ENCODE results near the gene ARID2. TPM values are rescaled to one million over a fixed set of nuclear protein-coding genes. Genes with fewer than 3 reads are reported as not detected.

Gene ARID2
- total RNA-seq, 1 donor from 2014 or later, result 57.2 TPM

DNA sequence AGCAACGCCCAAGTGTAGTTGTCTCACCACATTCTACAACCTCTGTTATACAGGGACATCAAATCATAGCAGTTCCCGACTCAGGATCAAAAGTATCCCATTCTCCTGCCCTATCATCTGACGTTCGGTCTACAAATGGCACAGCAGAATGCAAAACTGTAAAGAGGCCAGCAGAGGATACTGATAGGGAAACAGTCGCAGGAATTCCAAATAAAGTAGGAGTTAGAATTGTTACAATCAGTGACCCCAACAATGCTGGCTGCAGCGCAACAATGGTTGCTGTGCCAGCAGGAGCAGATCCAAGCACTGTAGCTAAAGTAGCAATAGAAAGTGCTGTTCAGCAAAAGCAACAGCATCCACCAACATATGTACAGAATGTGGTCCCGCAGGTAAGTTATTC lies 123.0 kb downstream of the ARID2 start:
- intact Hi-C loops (cut with micrococcal nuclease), result no loop called here

DNA sequence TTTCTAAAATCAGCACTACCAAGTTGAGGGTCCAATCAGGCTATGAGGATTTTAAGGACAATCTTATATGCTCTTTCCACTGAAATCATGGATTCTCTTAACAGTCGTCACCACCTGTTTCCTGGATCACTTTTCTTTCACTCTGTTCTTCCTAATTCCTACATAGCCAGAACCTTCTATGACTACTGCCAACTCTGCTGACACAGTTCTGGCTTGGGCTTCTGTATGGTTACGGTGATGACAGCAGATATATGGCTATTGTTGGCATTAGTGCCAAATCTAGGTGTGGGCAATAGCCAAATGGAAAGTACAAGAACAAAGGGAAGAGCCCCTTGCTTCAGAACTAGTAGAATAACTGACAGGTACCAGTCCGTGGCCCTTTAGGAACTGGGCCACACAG lies 124.0 kb downstream of the ARID2 start:
- intact Hi-C loops (cut with micrococcal nuclease), result no loop called here

GRCh38 chr12:45863332-45863731 lies 133.8 kb downstream of the ARID2 start:
- intact Hi-C loops (cut with micrococcal nuclease), result no loop called here

GRCh38 chr12:45866299-45866698 lies 136.8 kb downstream of the ARID2 start:
- intact Hi-C loops (cut with micrococcal nuclease), result no loop called here

DNA sequence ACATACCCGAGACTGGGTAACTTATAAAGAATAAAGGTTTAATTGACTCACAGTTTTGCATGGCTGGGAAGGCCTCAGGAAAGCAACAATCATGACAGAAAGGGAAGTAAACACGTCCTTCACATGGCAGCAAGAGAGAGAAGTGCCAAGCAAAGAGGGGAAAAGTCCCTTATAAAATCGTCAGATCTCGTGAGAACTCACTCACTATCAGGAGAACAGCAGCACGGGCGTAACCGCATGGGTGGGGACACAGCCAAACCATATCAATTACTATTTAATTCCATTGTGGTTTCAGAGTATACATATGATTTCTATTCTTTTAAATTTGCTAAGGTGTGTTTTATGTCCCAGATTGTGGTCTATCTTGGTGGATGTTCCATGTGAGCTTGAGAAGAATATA lies 142.9 kb downstream of the ARID2 start:
- intact Hi-C loops (cut with micrococcal nuclease), result no loop called here

GRCh38 chr12:45877069-45877468 lies 147.6 kb downstream of the ARID2 start:
- intact Hi-C loops (cut with micrococcal nuclease), result no loop called here

DNA sequence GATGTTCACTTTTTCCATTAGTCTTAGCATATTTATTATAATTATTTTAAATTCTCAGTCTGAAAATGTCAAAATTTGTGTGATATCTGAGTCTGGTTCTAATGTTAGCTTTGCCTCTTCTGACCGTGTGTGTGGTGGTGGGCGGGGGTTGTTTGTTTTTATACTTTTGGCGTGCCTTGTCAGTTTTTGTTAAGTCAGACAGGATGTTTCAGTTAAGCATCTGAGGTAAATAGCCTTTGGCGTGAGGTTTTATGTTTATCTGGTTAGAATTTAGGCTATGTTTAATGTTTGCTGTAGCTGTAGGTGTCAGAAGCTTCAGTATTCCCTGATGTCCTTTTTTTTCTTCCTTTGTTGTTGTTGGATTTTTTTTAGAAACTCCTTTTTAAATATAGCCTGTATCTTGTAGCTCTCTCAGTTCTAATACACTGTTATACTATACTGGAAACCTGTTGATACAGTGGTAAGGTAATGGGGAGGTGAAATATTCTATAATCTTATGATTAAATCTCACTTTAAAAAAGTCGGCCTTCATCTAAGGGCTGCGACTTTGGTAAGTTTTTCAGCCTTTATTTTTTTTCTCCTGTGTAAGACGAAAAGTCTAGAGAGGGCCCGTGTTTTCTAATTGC lies 149.2 kb downstream of the ARID2 start:
- intact Hi-C loops (cut with micrococcal nuclease), result loop anchor here (1.0 to 2.0 kb wide), 2 partner anchors 14 to 112 kb away; partner anchors contain the start of gene SCAF11

DNA sequence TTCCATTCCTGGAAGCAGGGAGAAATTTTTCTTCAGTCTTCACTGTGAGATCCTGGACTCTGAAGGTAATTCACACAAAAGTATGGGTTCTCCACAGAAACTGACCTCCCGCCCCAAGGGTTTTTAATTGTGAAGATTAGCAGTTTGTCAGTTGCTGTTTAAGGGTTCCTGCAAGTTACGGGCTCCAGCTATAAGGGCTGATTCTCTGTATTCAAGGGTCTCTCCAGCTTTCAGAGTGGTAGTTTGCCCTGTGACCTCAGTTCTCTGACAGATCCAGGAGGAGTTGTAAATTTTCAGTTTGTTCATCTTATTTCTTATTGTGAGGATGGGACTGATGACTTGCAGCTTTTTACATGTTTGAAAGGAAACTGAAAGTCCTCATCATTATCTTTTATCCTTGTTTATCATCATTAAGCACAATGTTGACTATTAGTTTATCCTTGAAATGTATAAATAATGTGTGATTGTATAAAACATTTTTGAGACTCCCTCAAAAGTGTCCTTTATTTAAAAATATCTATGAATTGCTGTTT lies 149.9 kb downstream of the ARID2 start:
- intact Hi-C loops (cut with micrococcal nuclease), result loop anchor here (2.0 kb wide), 1 partner anchor 111 kb away; the partner anchor contains the start of gene SCAF11

GRCh38 chr12:45880533-45880932 lies 151.0 kb downstream of the ARID2 start:
- intact Hi-C loops (cut with micrococcal nuclease), result no loop called here

DNA sequence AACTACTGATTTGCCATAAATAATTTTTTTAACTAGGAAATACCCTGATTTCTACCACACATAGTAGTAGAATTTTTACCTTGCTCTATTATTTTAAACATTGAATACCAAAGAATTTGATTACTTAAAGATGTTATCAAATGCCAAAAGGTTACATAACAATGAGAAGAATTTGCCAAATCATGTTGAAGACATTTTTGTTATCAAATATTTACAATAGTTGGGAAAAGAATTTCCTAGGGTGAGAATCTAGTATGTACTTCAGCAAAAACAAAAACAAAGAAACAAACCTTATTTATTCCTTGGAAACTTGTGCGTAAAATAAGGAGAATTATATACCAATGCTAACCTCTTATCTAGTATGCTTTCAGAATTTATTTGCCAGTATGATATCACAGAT lies 153.7 kb downstream of the ARID2 start:
- intact Hi-C loops (cut with micrococcal nuclease), result no loop called here

DNA sequence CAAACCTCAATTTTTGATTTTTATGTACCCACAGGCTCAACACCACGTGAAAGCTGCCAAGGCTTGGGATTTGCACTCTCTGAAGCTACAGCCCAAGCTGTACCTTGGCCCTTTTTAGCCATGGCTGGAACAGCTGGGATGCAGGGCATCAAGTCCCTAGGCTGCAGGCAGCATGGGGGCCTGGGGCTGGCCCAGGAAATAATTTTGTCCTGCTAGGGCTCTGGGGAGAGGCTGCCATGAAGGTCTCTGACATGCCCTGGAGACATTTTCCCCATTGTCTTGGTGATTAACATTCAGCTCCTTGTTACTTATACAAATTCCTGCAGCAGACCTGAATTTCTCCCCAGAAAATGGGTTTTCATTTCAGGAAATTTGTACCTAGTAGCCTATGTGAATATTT lies 157.2 kb downstream of the ARID2 start:
- intact Hi-C loops (cut with micrococcal nuclease), result no loop called here

DNA sequence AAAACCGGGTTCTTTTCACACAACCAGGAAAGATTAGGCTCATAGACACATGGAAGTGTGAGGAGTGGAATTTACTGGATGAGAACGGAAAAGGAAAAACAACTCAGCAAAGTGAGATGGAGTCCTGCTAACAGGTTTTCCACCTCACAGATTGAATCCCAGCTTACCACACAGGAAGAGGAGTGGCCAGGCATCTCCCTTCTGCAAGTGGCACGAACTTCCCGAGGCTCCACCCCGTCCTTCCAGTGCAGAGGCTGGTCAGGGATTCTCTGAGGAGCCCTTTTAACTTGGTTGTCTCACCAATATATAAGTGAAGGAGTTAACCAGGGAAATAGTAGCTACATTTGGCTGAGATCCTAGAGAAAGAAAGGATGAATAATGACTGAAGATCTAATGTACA lies 158.0 kb downstream of the ARID2 start:
- intact Hi-C loops (cut with micrococcal nuclease), result no loop called here

DNA sequence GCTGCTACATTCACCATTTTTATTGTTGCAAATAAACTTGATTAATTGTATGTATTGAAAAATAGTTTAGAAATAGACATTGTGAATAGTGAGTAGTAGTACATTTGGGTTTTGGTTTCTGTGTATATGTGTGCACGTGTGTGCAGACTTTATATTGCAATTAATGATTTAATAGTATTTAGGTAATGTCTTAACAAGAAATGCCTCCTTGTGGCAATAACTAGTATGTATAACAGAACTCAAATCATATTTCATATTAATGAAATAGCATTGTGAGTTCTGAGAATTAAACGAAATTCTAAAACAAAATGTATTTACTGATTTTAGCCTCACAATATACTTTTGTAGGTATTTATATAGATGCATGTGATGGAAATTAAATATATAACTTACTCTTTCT lies 160.8 kb downstream of the ARID2 start:
- intact Hi-C loops (cut with micrococcal nuclease), result no loop called here

GRCh38 chr12:45893240-45893639 lies 163.7 kb downstream of the ARID2 start:
- intact Hi-C loops (cut with micrococcal nuclease), result no loop called here

DNA sequence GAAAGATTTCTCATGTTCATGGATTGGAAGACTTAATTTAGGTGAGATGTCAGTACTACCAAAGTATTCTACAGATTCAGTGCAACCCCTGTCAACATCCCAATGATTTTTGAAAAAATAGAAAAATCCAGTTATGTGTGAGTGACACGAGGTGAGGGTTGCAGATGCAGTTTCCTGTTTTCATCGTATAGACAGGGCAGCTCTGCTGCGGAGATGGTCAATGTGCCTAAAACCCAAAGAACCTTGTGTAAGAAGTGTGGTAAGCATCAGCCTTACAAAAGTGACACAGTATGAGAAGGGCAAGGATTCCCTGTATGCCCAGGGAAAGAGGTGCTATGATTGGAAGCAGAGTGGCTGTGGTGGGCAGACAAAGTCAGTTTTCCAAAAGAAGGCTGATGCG lies 166.5 kb downstream of the ARID2 start:
- intact Hi-C loops (cut with micrococcal nuclease), result no loop called here

GRCh38 chr12:45898094-45898493 lies 168.6 kb downstream of the ARID2 start:
- intact Hi-C loops (cut with micrococcal nuclease), result no loop called here

DNA sequence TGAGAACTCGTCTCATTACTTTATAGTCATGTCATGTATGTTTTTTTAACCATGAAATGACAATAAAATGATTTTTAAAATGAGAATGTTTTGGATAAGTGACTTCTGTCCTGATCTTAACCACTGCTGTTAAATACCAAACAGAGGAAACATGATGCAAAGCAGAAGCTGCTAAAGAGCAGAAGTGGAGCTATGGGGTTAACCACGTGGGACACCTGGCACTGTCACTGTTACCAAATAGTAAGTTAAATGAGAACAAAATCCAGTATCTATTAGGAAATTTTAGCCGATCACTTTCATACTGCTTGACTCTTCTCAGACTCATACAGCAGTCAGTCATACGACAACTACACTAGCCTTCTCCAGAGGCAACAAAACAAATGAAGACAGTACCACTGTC lies 178.4 kb downstream of the ARID2 start:
- intact Hi-C loops (cut with micrococcal nuclease), result no loop called here

DNA sequence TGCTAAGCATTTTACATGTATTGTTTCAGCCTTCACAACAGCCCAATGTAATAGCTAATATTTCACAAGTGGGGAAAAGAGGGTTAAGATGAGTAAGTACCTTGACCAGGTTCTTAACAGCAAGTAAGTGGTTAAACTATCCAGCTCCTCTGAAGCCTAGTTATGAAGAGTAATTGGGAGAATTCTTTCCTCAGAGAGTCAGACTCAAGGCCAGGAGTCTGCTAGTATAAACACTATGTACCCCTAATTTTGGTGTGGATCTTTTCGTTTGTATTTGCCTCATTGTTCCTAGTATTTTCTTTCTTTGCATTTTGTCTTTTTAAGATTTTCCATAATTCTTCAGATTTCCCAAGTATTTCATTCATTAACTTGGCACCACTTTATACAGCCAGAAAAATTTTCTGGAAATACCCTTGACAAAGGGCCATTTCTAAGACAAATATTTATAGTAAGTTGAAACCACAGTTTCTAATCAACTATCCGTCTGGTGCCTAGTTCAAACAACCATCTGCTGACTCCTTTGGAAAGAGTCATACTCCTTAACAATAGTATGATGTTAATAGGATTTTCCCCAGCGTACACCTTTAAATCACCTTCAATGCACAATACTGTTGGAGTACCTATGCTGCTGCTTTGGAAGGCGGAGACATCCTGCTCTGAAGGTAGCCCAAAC lies 179.7 kb downstream of the ARID2 start:
- intact Hi-C loops (cut with micrococcal nuclease), result no loop called here

DNA sequence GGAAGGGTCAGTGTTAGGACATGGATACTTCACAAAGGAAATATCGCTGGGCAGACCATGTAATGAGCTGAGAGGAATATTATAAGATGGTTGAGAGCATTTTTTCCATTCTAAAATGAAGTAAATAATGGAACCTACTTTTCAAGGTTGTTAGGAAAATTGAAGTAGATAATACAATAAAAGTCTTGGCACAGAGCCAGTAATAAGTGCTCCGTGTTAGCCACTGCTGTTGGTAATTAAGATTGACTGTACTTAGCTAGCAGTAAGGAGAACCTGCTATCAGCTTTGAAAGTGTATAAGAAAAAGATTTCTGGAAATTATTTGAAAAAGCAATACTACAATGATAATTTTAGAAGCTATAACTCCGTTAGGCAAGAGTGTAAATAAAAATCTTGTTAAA lies 183.3 kb downstream of the ARID2 start:
- intact Hi-C loops (cut with micrococcal nuclease), result no loop called here

GRCh38 chr12:45913631-45914030 lies 184.1 kb downstream of the ARID2 start:
- intact Hi-C loops (cut with micrococcal nuclease), result no loop called here

DNA sequence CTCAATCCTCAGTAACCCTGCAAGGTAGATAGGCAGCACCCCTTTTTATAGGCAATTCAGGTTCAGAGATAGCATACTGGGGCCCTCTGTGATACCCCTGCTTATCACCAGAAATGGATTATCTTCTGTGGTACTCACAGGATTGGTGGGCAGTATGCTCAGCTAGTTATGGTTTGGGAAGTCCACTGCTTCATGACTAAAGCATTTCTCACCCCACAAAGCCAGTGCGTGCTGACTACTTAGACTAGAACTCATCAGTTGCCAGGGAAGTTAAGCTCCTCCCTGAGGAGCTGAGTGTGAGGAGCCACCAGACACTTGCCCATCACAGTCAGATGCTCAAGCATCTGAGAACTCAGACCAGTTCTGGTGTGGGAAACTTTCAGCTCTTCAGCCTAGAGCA lies 184.6 kb downstream of the ARID2 start:
- intact Hi-C loops (cut with micrococcal nuclease), result no loop called here

GRCh38 chr12:45915405-45915804 lies 185.9 kb downstream of the ARID2 start:
- intact Hi-C loops (cut with micrococcal nuclease), result no loop called here

GRCh38 chr12:45918818-45919217 lies 189.3 kb downstream of the ARID2 start:
- intact Hi-C loops (cut with micrococcal nuclease), result no loop called here

All from T-helper 1 cell treated with Interleukin-12 subunit alpha and Interleukin-12 subunit beta and Interleukin-4 antibody, amounts not matched to agents 30 ng/mL and 1 ng/mL, for 36 hours (primary cell).